A673 (cell line): ENCODE measurements around the gene HMGXB4. TPM values are rescaled to one million over a fixed set of nuclear protein-coding genes. Genes with fewer than 3 reads are reported as not detected.
A peak's percentile ranks its signal among the peaks of the same experiment; 100 is the strongest.

ENCODE experiments used
- BruUV-seq: library from RNA; stranded (reverse); fragments of 400-500 nt; replicated peaks from 2 replicates; lab custom pipeline; 2021; lab: Mats Ljungman, UMichigan
- CTCF ChIA-PET: fragments of 300-600 bp; sonication (Branson Sonifier 250); formaldehyde crosslinking; loops from one replicate; lab custom pipeline; 2022; ENCODE audit warnings: antibody characterized with exemption; lab: Charles Lee
- POLR2A ChIA-PET: fragments of 300-600 bp; sonication (Branson Sonifier 250); formaldehyde crosslinking; loops from one replicate; lab custom pipeline; 2022; ENCODE audit warnings: antibody characterized with exemption; ENCODE audit not compliant: low non-redundant PET; lab: Charles Lee
- DNase-seq: peaks from one replicate; pipeline ENCODE4 v3.0.0-alpha.2; 2015; ENCODE audit warnings: low spot score
- H3K27ac ChIP-seq: fragments of 200-600 bp; sonication (generic); 2 replicates; pipeline ENCODE4 v1.5.1; 2016; ENCODE audit warnings: mixed run types, low read depth, mild to moderate bottlenecking, mixed read lengths, antibody characterized with exemption, low read length; ENCODE audit not compliant: poor library complexity, severe bottlenecking
- H3K27me3 ChIP-seq: fragments of 200-600 bp; sonication (generic); replicated peaks from 2 replicates; pipeline ENCODE4 v1.6.1; 2017; ENCODE audit warnings: mixed run types, low read depth, mild to moderate bottlenecking, mixed read lengths, antibody characterized with exemption, low read length; ENCODE audit not compliant: insufficient read depth, poor library complexity
- H3K36me3 ChIP-seq: fragments of 200-600 bp; sonication (generic); 2 replicates; pipeline ENCODE4 v1.6.1; 2016; ENCODE audit warnings: mixed run types, mild to moderate bottlenecking, mixed read lengths, antibody characterized with exemption, low read length; ENCODE audit not compliant: insufficient read depth, poor library complexity, severe bottlenecking
- H3K4me1 ChIP-seq: fragments of 200-600 bp; sonication (generic); 2 replicates; pipeline ENCODE4 v1.6.1; 2017; ENCODE audit warnings: mixed run types, mild to moderate bottlenecking, mixed read lengths, antibody characterized with exemption, low read length; ENCODE audit not compliant: insufficient read depth, poor library complexity, severe bottlenecking
- H3K4me3 ChIP-seq: fragments of 200-600 bp; sonication (generic); 2 replicates; pipeline ENCODE4 v1.5.1; 2016; ENCODE audit warnings: low read depth, mixed run types, mild to moderate bottlenecking, mixed read lengths, low read length; ENCODE audit not compliant: poor library complexity, severe bottlenecking
- H3K9me3 ChIP-seq: fragments of 200-600 bp; sonication (generic); 2 replicates; pipeline ENCODE4 v1.6.1; 2016; ENCODE audit warnings: mixed run types, low read depth, mild to moderate bottlenecking, mixed read lengths, antibody characterized with exemption, low read length; ENCODE audit not compliant: poor library complexity, severe bottlenecking
- EZH2 ChIP-seq: fragments of 200-600 bp; sonication (generic); IDR thresholded peaks from 2 replicates; pipeline ENCODE4 v1.6.1; 2017; ENCODE audit warnings: borderline replicate concordance, low read depth, mild to moderate bottlenecking, mixed read lengths, antibody characterized with exemption, low read length; ENCODE audit not compliant: poor library complexity, severe bottlenecking
- intact Hi-C: fragments of 100-400 bp; cut with micrococcal nuclease; formaldehyde crosslinking; loops from one replicate; pipeline ENCODE4 v1.10.0; 2022; ENCODE audit not compliant: unreplicated experiment
- total RNA-seq: library from RNA; stranded (reverse); gene quantifications from 2 replicates; pipeline ENCODE4 v1.2.3, GENCODE V29; 2021
- TF ChIP-seq, protein P1 (sequence below): fragments of 300-800, 200-600 bp; sonication (generic); conservative IDR thresholded peaks from 2 replicates; pipeline ENCODE4 v1.5.1; 2017; ENCODE audit warnings: low read depth, mild to moderate bottlenecking, antibody characterized with exemption, low read length, moderate library complexity, mixed read lengths

Gene HMGXB4
- total RNA-seq, 1 experiment from 2014 or later: 52.7 TPM

DNA sequence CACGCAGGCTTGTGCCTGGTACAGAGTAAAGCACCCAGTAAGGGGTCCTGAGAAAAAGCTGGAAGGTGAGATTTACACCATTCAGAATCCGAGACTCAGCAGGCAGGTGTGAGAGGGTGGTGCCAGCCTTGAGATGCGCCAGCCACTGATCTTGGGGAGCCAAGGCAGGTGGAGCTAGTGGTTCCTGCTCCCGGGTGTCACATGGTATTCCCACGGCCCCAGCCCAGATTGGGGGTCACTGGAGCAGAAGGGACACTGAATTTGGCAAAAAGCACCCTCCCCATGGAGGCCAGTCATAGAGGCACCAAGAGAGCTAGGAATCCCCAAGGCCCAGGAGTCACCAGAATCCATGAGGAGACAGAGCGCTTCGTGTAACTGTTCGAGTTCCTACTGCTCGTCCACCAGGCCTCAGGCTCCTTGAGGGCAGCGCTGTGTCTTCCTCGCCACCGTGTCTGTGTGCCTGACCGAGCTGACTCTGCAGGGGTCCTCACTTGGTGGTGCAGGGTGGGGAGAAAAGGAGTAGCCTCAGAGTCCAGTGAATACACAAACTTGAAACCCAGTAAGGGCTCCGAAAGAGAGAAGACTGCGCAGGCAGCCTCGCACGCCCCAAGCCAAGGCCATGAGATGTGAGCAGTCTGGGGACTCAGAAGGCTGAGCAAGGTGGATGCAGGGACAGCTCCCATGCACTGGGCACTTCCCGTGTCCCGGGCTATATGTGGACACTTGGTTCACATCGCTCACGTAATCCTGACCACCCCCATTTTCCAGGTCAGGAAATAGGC is 70.6 kb downstream of the HMGXB4 start:
- peaks cover 6% of the 10 kb centered on the region for H3K4me1 ChIP-seq
- no peak overlapping the region for H3K27ac ChIP-seq
- no peak overlapping the region for H3K4me3 ChIP-seq
- H3K9me3 ChIP-seq: no peaks in the 10 kb centered on the region
- no peak for TF ChIP-seq EZH2
- TF ChIP-seq, protein P1, sequence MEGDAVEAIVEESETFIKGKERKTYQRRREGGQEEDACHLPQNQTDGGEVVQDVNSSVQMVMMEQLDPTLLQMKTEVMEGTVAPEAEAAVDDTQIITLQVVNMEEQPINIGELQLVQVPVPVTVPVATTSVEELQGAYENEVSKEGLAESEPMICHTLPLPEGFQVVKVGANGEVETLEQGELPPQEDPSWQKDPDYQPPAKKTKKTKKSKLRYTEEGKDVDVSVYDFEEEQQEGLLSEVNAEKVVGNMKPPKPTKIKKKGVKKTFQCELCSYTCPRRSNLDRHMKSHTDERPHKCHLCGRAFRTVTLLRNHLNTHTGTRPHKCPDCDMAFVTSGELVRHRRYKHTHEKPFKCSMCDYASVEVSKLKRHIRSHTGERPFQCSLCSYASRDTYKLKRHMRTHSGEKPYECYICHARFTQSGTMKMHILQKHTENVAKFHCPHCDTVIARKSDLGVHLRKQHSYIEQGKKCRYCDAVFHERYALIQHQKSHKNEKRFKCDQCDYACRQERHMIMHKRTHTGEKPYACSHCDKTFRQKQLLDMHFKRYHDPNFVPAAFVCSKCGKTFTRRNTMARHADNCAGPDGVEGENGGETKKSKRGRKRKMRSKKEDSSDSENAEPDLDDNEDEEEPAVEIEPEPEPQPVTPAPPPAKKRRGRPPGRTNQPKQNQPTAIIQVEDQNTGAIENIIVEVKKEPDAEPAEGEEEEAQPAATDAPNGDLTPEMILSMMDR: no peak
- POLR2A ChIA-PET: no interaction called here
- CTCF ChIA-PET: no interaction called here
- BruUV-seq: no TSS peak
- H3K27me3 ChIP-seq: no peaks in the 10 kb centered on the region
- intact Hi-C loops: no loop called here
- H3K36me3 ChIP-seq: peaks cover 9% of the 10 kb centered on the region
- DNase-seq: no peak

DNA sequence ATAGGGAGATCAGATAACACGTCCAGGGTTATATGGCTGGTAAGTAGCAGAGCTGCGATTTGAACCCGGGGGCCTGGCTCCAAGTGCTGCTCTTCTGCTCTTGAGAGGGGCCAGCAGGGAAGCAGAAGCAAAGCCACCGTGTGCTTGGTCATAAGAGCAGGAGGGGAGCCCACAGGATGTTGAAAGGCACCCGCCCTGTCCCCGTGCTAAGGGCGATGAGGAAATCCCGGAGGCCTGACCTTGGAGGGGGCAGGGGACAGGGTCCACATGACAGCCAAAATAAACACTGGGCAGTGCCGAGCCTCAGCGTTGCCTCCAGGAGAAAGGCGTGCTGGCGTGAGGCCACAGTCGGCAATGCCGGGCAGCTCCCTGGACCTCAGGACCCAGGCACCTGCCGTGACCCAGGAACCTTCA is 71.2 kb downstream of the HMGXB4 start:
- intact Hi-C loops: no loop called here
- Histone ChIP-seq H3K4me3 (no peak overlapping the region), H3K27me3 (no peaks in the 10 kb centered on the region), H3K27ac (no peak overlapping the region), H3K4me1 (peaks cover 6% of the 10 kb centered on the region), H3K9me3 (no peaks in the 10 kb centered on the region), H3K36me3 (peaks cover 8% of the 10 kb centered on the region)
- CTCF ChIA-PET: no interaction called here
- DNase-seq: no peak
- BruUV-seq: no TSS peak
- POLR2A ChIA-PET: no interaction called here
- TF ChIP-seq EZH2: no peak
- TF ChIP-seq, protein P1: no peak

DNA sequence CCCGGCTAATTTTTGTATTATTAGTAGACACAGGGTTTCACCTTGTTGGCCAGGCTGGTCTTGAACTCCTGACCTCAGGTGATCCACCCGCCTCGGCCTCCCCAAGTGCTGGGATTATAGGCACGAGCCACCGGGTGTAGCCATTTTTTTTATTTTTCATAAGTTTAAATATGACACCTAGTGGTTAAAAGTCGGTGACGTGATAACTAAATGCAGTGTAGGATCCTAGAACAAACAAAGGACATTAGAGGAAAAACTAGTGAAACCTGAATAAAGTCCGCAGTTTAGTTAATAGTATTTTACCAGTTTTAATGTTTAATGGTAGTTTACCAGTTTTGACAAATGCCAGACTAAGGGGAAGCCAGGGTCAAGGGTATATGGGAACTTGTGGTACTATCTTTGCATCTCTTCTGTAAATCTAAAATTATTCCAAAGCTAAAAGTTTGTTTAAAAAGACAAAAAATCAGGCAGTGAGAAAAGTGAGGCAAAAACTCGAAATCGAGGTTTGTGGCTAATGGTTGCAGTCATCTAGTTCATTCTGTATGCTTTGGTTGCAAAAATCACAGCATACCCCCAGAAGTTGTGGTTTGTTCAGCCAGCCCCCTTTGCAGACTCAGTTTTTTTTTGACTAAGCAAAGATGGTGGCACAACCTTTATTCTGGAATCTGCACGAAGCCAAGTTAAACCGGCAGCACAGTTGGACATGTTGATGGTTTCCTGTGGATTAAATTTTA is 72.0 kb downstream of the HMGXB4 start:
- H3K27ac ChIP-seq: no peak overlapping the region
- POLR2A ChIA-PET: no interaction called here
- H3K36me3 ChIP-seq: peaks cover 5% of the 10 kb centered on the region
- BruUV-seq: no TSS peak
- H3K9me3 ChIP-seq: no peaks in the 10 kb centered on the region
- peaks cover 6% of the 10 kb centered on the region for H3K4me1 ChIP-seq
- H3K4me3 ChIP-seq: no peak overlapping the region
- TF ChIP-seq EZH2: no peak
- TF ChIP-seq, protein P1: 0 out of 2 replicates have a peak, but pooled peaks have one; percentile 12
- H3K27me3 ChIP-seq: no peaks in the 10 kb centered on the region
- DNase-seq: no peak
- intact Hi-C loops: no loop called here
- CTCF ChIA-PET: no interaction called here
